Measurements from ENCODE around the gene TUBB4A.

Gene TUBB4A

GRCh38 chr19:6476155-6476895 lies 25.8 kb downstream of the TUBB4A start:
- H3K4me3 ChIP-seq (ENCODE audit: low read length in 2 of 2), result peak overlapping the region in 1 of 2 donors; percentile 40

DNA sequence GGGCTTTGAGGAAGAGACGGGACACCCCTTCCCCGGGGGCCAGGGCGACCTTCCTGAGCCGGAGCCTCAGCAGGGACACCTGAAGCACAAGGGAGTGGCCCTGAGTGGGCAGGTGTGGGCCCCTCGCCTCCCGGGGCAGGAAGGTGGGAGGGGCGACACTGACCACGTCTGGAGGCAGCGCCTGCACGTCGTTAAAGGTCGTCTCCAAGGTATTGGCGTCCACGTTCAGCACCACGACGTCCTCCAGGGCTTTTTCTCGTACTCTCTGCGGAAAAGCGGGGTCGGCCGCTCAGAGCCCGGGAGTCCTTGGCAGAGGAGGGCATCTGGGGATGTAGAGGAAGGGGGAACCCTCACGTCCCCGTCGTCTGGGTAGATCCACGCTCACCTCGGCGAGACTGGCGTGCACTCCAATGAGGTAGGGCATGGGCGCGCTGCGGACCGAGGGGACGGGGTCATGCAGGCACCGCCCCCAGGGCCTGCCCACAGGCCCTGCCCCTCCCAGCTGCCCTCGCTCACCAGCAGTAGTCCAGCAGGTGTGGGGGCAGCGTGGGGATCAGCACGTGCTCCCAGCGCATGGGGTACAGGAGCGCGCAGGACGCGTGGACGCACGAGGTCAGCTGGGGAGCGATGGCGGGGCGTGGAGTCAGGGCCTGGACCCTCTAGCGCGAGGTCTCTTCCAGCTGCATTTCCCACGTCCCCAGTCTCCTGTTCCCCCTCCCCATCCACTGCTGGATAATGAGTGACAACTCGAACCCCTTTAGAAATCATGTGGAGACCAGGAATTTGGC lies 26.6 kb downstream of the TUBB4A start:
- no peak overlapping the region for H3K9ac ChIP-seq (ENCODE audit: low read length in 2 of 2)
- H3K9me3 ChIP-seq (ENCODE audit: control insufficient read depth in 2 of 2, low read length in 2 of 2), result no peaks in the 10 kb centered on the region
- H3K27ac ChIP-seq (ENCODE audit: low read length), result no peak overlapping the region
- H3K27me3 ChIP-seq (ENCODE audit: control insufficient read depth in 1 of 2, insufficient read depth in 2 of 2, low read length in 2 of 2), result peaks cover 24 to 28% of the 10 kb centered on the region in 2 donors
- peaks cover 13% of the 10 kb centered on the region for H3K4me1 ChIP-seq (ENCODE audit: control insufficient read depth, insufficient read depth, low read length)
- H3K36me3 ChIP-seq (ENCODE audit: control insufficient read depth in 2 of 2, insufficient read depth in 2 of 2, low read length in 2 of 2), result no peaks in the 10 kb centered on the region
- peak overlapping the region in 1 of 2 donors; percentile 40 for H3K4me3 ChIP-seq (ENCODE audit: low read length in 2 of 2)

More at GRCh38 chr19:6476155-6476895, 25.8 kb downstream of the TUBB4A start:
- Histone ChIP-seq H3K27ac (ENCODE audit: low read length) (no peak overlapping the region), H3K9ac (ENCODE audit: low read length in 2 of 2) (no peak overlapping the region), H3K4me1 (ENCODE audit: control insufficient read depth, insufficient read depth, low read length) (peaks cover 13% of the 10 kb centered on the region), H3K36me3 (ENCODE audit: control insufficient read depth in 2 of 2, insufficient read depth in 2 of 2, low read length in 2 of 2) (no peaks in the 10 kb centered on the region), H3K9me3 (ENCODE audit: control insufficient read depth in 2 of 2, low read length in 2 of 2) (no peaks in the 10 kb centered on the region), H3K27me3 (ENCODE audit: control insufficient read depth in 1 of 2, insufficient read depth in 2 of 2, low read length in 2 of 2) (peaks cover 24 to 28% of the 10 kb centered on the region in 2 donors)

DNA sequence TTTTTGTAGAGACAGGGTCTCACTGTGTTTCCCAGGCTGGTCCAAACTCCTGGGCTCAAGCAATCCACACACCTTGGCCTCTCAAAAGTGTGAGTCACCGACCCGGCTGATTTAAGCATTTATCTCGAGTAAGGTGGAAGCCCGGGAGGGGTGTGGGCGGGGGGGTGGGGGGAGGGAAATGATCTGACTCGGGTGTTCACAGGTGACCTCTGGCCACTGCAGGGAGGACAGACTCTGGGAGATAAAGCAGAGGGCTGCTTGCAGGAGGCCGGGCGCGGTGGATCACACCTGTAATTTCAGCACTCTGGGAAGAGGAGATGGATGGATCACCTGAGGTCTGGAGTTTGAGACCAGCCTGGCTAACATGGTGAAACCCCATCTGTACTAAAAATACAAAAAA lies 28.5 kb downstream of the TUBB4A start:
- peaks cover 13% of the 10 kb centered on the region for H3K4me1 ChIP-seq (ENCODE audit: control insufficient read depth, insufficient read depth, low read length)
- no peaks in the 10 kb centered on the region for H3K36me3 ChIP-seq (ENCODE audit: control insufficient read depth in 2 of 2, insufficient read depth in 2 of 2, low read length in 2 of 2)
- H3K9ac ChIP-seq (ENCODE audit: low read length in 2 of 2), result no peak overlapping the region
- no peaks in the 10 kb centered on the region for H3K9me3 ChIP-seq (ENCODE audit: control insufficient read depth in 2 of 2, low read length in 2 of 2)
- H3K27me3 ChIP-seq (ENCODE audit: control insufficient read depth in 1 of 2, insufficient read depth in 2 of 2, low read length in 2 of 2), result peaks cover 21 to 24% of the 10 kb centered on the region in 2 donors
- H3K4me3 ChIP-seq (ENCODE audit: low read length in 2 of 2), result no peak overlapping the region
- no peak overlapping the region for H3K27ac ChIP-seq (ENCODE audit: low read length)

DNA sequence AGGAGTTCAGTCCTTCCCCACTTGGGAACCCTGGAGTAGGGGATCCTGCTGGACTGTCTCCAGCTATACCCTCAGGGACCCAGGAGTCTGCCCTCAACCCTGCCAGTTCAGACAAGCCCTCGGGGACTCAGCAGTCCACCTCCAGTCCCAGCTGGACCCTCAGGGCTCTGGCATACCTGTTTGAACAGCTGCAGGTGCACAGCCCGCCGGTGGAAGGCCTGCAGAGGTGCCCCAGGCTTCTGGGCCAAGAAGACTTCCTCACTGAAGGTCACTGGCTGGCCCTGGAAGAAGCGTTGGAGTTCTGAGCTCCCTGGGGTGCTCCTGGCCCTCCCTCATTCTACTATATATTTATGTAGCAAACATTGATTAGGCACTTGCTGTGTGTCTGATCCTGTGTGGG lies 29.4 kb downstream of the TUBB4A start:
- no peak overlapping the region for H3K9ac ChIP-seq (ENCODE audit: low read length in 2 of 2)
- no peaks in the 10 kb centered on the region for H3K9me3 ChIP-seq (ENCODE audit: control insufficient read depth in 2 of 2, low read length in 2 of 2)
- H3K4me3 ChIP-seq (ENCODE audit: low read length in 2 of 2), result no peak overlapping the region
- H3K27me3 ChIP-seq (ENCODE audit: control insufficient read depth in 1 of 2, insufficient read depth in 2 of 2, low read length in 2 of 2), result peaks cover 21 to 24% of the 10 kb centered on the region in 2 donors
- no peak overlapping the region for H3K27ac ChIP-seq (ENCODE audit: low read length)
- no peaks in the 10 kb centered on the region for H3K36me3 ChIP-seq (ENCODE audit: control insufficient read depth in 2 of 2, insufficient read depth in 2 of 2, low read length in 2 of 2)
- peaks cover 13% of the 10 kb centered on the region for H3K4me1 ChIP-seq (ENCODE audit: control insufficient read depth, insufficient read depth, low read length)

GRCh38 chr19:6471076-6471475 lies 31.0 kb downstream of the TUBB4A start:
- H3K27me3 ChIP-seq (ENCODE audit: control insufficient read depth in 1 of 2, insufficient read depth in 2 of 2, low read length in 2 of 2), result peaks cover 11 to 12% of the 10 kb centered on the region in 2 donors
- H3K27ac ChIP-seq (ENCODE audit: low read length), result no peak overlapping the region
- H3K9me3 ChIP-seq (ENCODE audit: control insufficient read depth in 2 of 2, low read length in 2 of 2), result no peaks in the 10 kb centered on the region
- no peaks in the 10 kb centered on the region for H3K36me3 ChIP-seq (ENCODE audit: control insufficient read depth in 2 of 2, insufficient read depth in 2 of 2, low read length in 2 of 2)
- H3K4me1 ChIP-seq (ENCODE audit: control insufficient read depth, insufficient read depth, low read length), result peaks cover 8% of the 10 kb centered on the region
- no peak overlapping the region for H3K9ac ChIP-seq (ENCODE audit: low read length in 2 of 2)
- no peak overlapping the region for H3K4me3 ChIP-seq (ENCODE audit: low read length in 2 of 2)

DNA sequence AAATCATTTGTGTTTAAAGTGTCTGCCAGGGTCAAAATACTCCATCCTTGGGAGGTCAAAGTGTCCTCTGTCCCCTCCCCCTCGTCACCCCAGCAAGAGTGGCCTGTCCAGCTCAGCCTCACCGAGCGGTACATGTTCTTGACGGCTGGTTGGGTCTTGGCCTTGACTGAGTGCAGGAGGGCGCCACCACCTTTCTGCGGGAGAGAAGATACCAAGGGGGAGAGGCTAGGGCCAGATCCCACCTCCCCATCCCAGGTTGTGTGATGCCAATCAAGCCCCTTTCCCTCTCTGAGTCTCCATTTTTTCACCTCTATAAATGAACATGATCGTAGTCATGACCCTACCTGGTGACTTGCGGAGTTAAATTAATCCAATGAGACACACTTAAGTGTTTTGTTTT lies 31.9 kb downstream of the TUBB4A start:
- Histone ChIP-seq H3K36me3 (ENCODE audit: control insufficient read depth in 2 of 2, insufficient read depth in 2 of 2, low read length in 2 of 2) (no peaks in the 10 kb centered on the region), H3K9me3 (ENCODE audit: control insufficient read depth in 2 of 2, low read length in 2 of 2) (no peaks in the 10 kb centered on the region), H3K4me1 (ENCODE audit: control insufficient read depth, insufficient read depth, low read length) (no peaks in the 10 kb centered on the region), H3K4me3 (ENCODE audit: low read length in 2 of 2) (no peak overlapping the region), H3K27ac (ENCODE audit: low read length) (no peak overlapping the region), H3K9ac (ENCODE audit: low read length in 2 of 2) (no peak overlapping the region), H3K27me3 (ENCODE audit: control insufficient read depth in 1 of 2, insufficient read depth in 2 of 2, low read length in 2 of 2) (peaks cover 4 to 5% of the 10 kb centered on the region in 2 donors)

- no peaks in the 10 kb centered on the region for H3K9me3 ChIP-seq (ENCODE audit: control insufficient read depth in 2 of 2, low read length in 2 of 2)
- no peak overlapping the region for H3K4me3 ChIP-seq (ENCODE audit: low read length in 2 of 2)
- H3K4me1 ChIP-seq (ENCODE audit: control insufficient read depth, insufficient read depth, low read length), result no peaks in the 10 kb centered on the region
- no peak overlapping the region for H3K9ac ChIP-seq (ENCODE audit: low read length in 2 of 2)
- no peak overlapping the region for H3K27ac ChIP-seq (ENCODE audit: low read length)
- no peaks in the 10 kb centered on the region for H3K36me3 ChIP-seq (ENCODE audit: control insufficient read depth in 2 of 2, insufficient read depth in 2 of 2, low read length in 2 of 2)
- peaks cover 11 to 22% of the 10 kb centered on the region in 2 donors for H3K27me3 ChIP-seq (ENCODE audit: control insufficient read depth in 1 of 2, insufficient read depth in 2 of 2, low read length in 2 of 2)
Observed at GRCh38 chr19:6467384-6467783, 34.7 kb downstream of the TUBB4A start.

GRCh38 chr19:6466526-6467248 lies 35.4 kb downstream of the TUBB4A start:
- Histone ChIP-seq H3K36me3 (ENCODE audit: control insufficient read depth in 2 of 2, insufficient read depth in 2 of 2, low read length in 2 of 2) (no peaks in the 10 kb centered on the region), H3K4me3 (ENCODE audit: low read length in 2 of 2) (no peak overlapping the region), H3K9ac (ENCODE audit: low read length in 2 of 2) (no peak overlapping the region), H3K9me3 (ENCODE audit: control insufficient read depth in 2 of 2, low read length in 2 of 2) (no peaks in the 10 kb centered on the region), H3K27ac (ENCODE audit: low read length) (no peak overlapping the region), H3K27me3 (ENCODE audit: control insufficient read depth in 1 of 2, insufficient read depth in 2 of 2, low read length in 2 of 2) (peaks cover 11 to 22% of the 10 kb centered on the region in 2 donors), H3K4me1 (ENCODE audit: control insufficient read depth, insufficient read depth, low read length) (no peaks in the 10 kb centered on the region)

GRCh38 chr19:6465663-6466062 lies 36.4 kb downstream of the TUBB4A start:
- Histone ChIP-seq H3K4me3 (ENCODE audit: low read length in 2 of 2) (no peak overlapping the region), H3K36me3 (ENCODE audit: control insufficient read depth in 2 of 2, insufficient read depth in 2 of 2, low read length in 2 of 2) (no peaks in the 10 kb centered on the region), H3K27ac (ENCODE audit: low read length) (no peak overlapping the region), H3K9me3 (ENCODE audit: control insufficient read depth in 2 of 2, low read length in 2 of 2) (no peaks in the 10 kb centered on the region), H3K9ac (ENCODE audit: low read length in 2 of 2) (no peak overlapping the region), H3K27me3 (ENCODE audit: control insufficient read depth in 1 of 2, insufficient read depth in 2 of 2, low read length in 2 of 2) (peaks cover 11 to 22% of the 10 kb centered on the region in 2 donors), H3K4me1 (ENCODE audit: control insufficient read depth, insufficient read depth, low read length) (no peaks in the 10 kb centered on the region)

DNA sequence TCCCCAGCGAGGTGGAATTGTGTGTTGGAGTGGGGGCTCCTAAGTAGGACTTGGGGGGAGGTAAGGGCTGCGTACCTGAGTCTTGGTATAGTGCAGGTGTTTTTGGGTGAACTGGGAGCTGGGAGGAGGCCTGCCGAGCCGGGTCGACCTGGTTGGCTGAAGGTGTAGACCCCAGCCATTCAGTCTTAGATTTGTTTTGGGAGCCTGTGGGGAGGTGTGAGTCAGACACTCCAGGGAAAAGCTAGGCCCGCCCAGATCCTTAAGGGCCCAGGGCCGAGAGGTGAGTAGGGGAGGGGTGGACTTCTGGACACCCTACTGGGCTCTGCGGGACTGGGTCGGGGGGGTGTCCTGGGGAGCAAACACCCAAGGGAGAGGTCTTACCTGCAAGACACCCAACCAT lies 37.1 kb downstream of the TUBB4A start:
- H3K9ac ChIP-seq (ENCODE audit: low read length in 2 of 2), result no peak overlapping the region
- H3K4me1 ChIP-seq (ENCODE audit: control insufficient read depth, insufficient read depth, low read length), result no peaks in the 10 kb centered on the region
- H3K27ac ChIP-seq (ENCODE audit: low read length), result no peak overlapping the region
- no peak overlapping the region for H3K4me3 ChIP-seq (ENCODE audit: low read length in 2 of 2)
- no peaks in the 10 kb centered on the region for H3K9me3 ChIP-seq (ENCODE audit: control insufficient read depth in 2 of 2, low read length in 2 of 2)
- peaks cover 11 to 22% of the 10 kb centered on the region in 2 donors for H3K27me3 ChIP-seq (ENCODE audit: control insufficient read depth in 1 of 2, insufficient read depth in 2 of 2, low read length in 2 of 2)
- no peaks in the 10 kb centered on the region for H3K36me3 ChIP-seq (ENCODE audit: control insufficient read depth in 2 of 2, insufficient read depth in 2 of 2, low read length in 2 of 2)
